GM10266 (cell line): ENCODE data around the gene SAE1.

ENCODE experiments used
- DNase-seq: peaks from one replicate; pipeline ENCODE4 v3.0.0; 2012; ENCODE audit errors: extremely low spot score
- TF ChIP-seq, protein P1 (sequence below): IDR thresholded peaks from 2 replicates; pipeline ENCODE4 v1.5.1; 2012; ENCODE audit warnings: mild to moderate bottlenecking, low read depth; ENCODE audit not compliant: control insufficient read depth, insufficient read depth; ENCODE audit errors: missing control alignments

The SAE1 gene

DNA sequence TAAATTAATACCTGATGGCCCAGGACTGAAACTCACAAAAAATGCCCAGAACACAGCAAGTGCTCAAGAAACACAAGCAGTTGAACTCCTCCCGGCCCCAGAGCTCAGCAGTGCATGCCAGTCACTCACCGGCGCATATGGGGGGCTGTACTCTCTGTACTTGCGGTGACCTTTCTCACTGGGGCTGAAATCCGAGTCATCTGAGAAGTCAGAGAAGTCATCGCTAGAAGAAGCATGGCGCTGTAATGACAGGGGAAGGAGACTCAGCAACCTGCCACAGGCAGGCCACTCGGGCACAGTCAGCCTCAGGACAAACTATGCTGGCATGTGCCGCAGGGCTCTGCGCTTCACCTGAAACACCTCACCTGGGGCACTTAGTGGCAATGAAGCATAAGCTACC is 36.8 kb upstream of the SAE1 start:
- TF ChIP-seq, protein P1, sequence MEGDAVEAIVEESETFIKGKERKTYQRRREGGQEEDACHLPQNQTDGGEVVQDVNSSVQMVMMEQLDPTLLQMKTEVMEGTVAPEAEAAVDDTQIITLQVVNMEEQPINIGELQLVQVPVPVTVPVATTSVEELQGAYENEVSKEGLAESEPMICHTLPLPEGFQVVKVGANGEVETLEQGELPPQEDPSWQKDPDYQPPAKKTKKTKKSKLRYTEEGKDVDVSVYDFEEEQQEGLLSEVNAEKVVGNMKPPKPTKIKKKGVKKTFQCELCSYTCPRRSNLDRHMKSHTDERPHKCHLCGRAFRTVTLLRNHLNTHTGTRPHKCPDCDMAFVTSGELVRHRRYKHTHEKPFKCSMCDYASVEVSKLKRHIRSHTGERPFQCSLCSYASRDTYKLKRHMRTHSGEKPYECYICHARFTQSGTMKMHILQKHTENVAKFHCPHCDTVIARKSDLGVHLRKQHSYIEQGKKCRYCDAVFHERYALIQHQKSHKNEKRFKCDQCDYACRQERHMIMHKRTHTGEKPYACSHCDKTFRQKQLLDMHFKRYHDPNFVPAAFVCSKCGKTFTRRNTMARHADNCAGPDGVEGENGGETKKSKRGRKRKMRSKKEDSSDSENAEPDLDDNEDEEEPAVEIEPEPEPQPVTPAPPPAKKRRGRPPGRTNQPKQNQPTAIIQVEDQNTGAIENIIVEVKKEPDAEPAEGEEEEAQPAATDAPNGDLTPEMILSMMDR = no peak
- DNase-seq = peak; percentile 80

DNA sequence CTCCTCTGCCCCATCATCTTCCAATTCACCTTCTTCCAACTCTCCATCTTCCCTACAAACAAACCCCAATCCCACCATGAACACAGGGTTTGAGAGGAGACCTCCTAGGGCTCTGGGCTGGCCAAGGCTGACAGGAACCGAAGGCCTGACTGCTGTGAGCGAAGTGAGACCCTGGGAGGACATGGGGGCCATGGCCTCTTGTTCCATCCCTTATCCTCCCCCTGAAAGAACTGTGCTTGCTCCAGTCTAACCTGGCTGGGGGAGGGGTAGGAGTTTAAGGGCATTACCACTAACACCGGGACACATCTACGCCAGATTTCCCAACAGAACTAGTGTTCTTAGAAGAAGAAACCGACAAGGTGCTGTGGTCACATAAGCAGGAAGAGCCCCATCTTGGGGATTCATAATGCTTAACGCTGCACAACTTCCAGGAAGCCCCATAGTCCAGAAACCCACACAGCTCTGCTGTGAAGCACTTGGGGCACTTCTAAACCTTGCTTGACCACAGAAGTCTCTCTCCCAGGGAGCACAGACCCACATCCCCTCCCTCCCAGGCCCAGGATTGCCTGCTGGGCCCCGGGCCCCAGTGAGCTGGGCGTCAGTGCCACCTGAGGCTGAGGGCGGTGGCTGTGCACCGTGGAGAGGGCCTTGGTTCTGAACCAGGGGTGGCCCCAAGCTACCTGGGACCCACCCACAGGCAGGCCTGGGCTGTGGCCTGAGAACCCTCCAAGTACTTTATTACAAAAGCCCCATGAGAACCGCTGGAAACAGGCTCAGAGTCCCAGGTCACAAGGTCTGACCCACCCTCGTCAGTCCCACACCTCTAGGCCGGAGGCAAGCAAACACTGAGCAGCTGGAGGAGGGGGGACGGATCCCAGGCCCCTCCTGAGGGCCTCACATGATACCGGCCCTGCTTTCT is 35.8 kb upstream of the SAE1 start:
- TF ChIP-seq, protein P1 = no peak
- no peak for DNase-seq

DNA sequence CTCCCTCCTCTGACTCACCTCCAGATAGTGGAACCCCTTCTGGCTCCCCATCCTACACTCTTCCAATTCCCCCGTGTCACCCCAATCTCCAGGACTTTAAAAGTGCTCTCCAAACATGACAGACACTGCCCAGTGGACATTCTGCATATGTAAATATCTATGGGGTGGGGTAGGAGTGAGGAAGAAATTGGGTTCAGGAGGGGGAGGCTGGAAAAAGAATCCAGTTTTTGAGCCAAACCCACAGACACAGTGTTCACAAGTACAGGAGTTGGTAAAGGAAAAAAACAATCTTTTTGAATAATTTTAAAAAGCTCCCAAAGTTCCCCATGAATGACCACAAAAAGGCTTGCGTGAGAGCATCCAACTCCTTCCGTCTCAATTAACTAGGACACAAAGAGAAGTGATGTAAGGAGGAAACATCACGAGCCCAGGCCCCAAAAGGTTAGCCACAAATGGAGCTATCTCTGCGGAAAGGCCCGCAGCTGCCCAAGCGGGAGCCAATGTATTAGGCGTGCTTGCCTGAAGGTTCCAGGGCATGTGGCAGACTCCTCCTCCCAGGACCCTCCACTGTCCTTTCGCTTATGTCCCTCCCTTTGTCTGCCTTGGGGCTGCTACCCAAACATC is 35.0 kb upstream of the SAE1 start:
- TF ChIP-seq, protein P1 = no peak
- no peak for DNase-seq

DNA sequence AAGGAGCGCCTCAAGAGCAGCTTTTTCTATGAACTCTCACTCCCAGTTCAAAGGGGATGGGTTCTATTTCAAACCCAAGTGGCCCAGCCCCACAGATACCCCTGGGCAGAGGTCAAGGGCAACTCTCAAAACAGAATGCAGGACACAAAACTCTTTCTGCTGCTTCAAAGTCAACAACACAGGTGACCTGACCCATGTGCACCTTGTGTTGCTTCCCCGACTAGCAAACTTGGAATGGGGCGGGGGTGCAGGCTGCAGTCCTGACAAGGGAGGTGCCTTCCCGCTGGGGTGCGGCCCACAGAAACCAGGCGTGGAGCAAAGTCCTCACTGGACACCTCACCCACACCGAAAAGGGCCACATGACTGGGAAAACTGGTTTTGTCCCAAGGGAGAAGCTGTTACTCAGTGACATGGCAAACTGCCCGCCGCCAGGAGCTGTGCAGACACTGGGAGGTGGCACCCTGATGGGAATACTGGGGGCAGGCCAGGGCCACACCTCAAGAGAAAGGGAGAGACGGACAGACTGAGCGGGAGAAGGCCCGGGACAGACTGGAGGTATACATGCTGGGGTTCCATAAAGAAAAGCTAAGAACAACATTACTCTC is 34.4 kb upstream of the SAE1 start:
- no peak for DNase-seq
- TF ChIP-seq, protein P1 = no peak

DNA sequence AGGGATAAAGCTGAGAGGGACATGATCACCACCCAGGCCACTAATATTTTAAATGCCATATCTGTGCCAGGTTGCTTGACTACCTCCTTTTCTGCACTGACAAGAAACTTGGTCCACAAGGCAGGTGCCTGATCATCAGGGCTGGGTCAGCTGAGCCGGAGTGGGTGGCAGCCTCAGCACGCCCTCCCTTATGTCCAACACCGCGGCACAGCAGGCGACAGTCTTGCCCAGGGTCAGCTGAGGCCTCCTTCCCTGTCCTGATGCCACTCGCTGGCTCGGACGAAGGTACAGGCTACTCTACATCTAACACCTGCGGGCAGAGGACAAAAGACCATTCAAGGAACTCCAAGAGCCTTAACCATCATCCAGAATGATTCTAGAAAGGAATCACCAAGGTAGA is 33.9 kb upstream of the SAE1 start:
- DNase-seq = no peak
- TF ChIP-seq, protein P1 = no peak

DNA sequence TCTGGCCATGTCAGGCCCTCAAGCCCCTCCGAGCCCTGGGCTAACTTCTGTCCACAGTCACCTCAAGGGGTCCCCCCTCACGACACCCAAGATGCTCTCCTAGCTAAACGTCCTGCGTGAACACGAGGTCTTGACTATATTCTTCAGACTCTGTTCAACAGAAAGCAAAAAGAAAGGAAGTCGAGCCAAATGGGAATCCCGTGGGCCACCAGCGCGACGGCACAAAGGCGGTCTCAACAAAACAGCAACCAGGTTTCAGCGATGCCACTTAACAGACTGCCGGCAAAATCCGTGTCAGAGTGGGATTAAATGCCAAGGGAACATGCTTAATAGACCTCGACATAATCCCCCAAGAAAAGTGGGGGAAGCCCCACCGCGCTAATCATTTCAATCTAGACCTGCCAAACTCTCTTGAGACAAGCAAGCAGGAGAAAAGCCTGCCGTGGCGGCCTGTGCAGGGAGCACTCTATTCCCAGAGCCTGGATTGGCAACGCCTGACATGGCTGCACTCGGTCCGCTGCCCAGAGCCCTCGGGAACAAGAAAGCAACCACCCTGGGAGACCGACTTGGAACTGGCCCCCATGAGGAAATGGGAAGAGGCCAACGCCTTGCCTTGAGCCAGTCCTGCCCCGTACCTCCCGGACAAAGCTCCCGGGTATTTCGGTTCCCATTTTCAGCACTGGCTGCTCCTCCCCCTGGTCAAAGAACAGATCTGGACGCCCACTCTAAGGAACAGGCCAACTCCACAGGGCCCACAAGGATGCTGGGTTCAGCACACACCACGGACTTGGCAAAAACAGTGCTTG is 33.0 kb upstream of the SAE1 start:
- no peak for DNase-seq
- TF ChIP-seq, protein P1 = no peak

DNA sequence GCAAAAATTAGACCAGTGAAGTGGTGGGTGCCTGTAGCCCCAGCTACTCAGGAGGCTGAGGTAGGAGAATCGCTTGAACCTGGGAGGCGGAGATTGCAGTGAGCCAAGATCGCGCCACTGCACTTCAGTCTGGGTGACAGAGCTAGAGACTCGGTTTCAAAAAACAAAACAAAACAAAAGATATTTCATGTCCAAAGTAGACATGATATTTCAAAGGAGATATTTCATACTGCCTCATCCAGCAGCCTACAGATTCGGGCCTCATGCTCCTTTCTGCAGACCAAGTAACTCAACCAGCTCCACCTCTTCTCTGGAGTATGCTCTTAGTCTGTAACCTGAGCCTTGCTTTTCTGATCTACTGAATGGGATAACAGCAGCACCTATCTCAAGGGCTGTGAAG is 32.0 kb upstream of the SAE1 start:
- TF ChIP-seq, protein P1 = no peak
- DNase-seq = no peak
